MM.1S (cell line): ENCODE measurements around the gene SETD1A.

Experiments used
- DNase-seq: peaks from one replicate; pipeline ENCODE4 v3.0.0-alpha.2; 2015
- H2AFZ ChIP-seq: fragments of 300-600 bp; sonication (generic); 2 replicates; pipeline ENCODE4 v1.6.0; 2016; ENCODE audit warnings: antibody characterized with exemption, low read length
- H3F3A ChIP-seq: fragments of 300-600 bp; sonication (generic); 2 replicates; pipeline ENCODE4 v1.6.1; 2016; ENCODE audit warnings: mild to moderate bottlenecking, antibody characterized with exemption, low read length, moderate library complexity, mixed read lengths; ENCODE audit not compliant: insufficient read depth
- H3K27ac ChIP-seq: fragments of 300-600 bp; sonication (generic); 2 replicates; pipeline ENCODE4 v1.5.1; 2016; ENCODE audit warnings: mild to moderate bottlenecking, low read length
- H3K27me3 ChIP-seq: fragments of 300-600 bp; sonication (generic); replicated peaks from 2 replicates; pipeline ENCODE4 v1.6.0; 2016; ENCODE audit warnings: low read length; ENCODE audit not compliant: insufficient read depth
- H3K36me3 ChIP-seq: fragments of 300-600 bp; sonication (generic); replicated peaks from 2 replicates; pipeline ENCODE4 v1.6.1; 2016; ENCODE audit warnings: mild to moderate bottlenecking, low read length, mixed read lengths; ENCODE audit not compliant: insufficient read depth
- H3K4me1 ChIP-seq: fragments of 300-600 bp; sonication (generic); 2 replicates; pipeline ENCODE4 v1.6.1; 2016; ENCODE audit warnings: low read length, mixed read lengths
- H3K4me2 ChIP-seq: fragments of 300-600 bp; sonication (generic); 2 replicates; pipeline ENCODE4 v1.6.0; 2016; ENCODE audit warnings: low read depth, low read length
- H3K4me3 ChIP-seq: fragments of 300-600 bp; sonication (generic); 2 replicates; pipeline ENCODE4 v1.5.1; 2016; ENCODE audit warnings: low read length, mixed read lengths
- H3K79me2 ChIP-seq: fragments of 300-600 bp; sonication (generic); 2 replicates; pipeline ENCODE4 v1.6.1; 2016; ENCODE audit warnings: mixed run types, low read length, mixed read lengths
- H3K9ac ChIP-seq: fragments of 300-600 bp; sonication (generic); 2 replicates; pipeline ENCODE4 v1.6.1; 2016; ENCODE audit warnings: low read length, mixed read lengths
- H3K9me2 ChIP-seq: fragments of 300-600 bp; sonication (generic); replicated peaks from 2 replicates; pipeline ENCODE4 v1.6.1; 2016; ENCODE audit warnings: mild to moderate bottlenecking, low read length, mixed read lengths; ENCODE audit not compliant: insufficient read depth
- H3K9me3 ChIP-seq: fragments of 300-600 bp; sonication (generic); replicated peaks from 2 replicates; pipeline ENCODE4 v1.6.1; 2016; ENCODE audit warnings: mild to moderate bottlenecking, low read length, mixed read lengths; ENCODE audit not compliant: insufficient read depth
- H4K20me1 ChIP-seq: fragments of 300-600 bp; sonication (generic); 2 replicates; pipeline ENCODE4 v1.6.1; 2016; ENCODE audit warnings: mild to moderate bottlenecking, low read length, moderate library complexity, mixed read lengths; ENCODE audit not compliant: insufficient read depth
- CTCF ChIP-seq: fragments of 300-600 bp; sonication (generic); IDR thresholded peaks from 2 replicates; pipeline ENCODE4 v1.5.1; 2016; ENCODE audit warnings: antibody characterized with exemption, low read length, mixed read lengths
- EZH2 ChIP-seq: fragments of 300-600 bp; sonication (generic); optimal IDR thresholded peaks from 2 replicates; pipeline ENCODE3; 2017; ENCODE audit warnings: low read depth, mild to moderate bottlenecking, antibody characterized with exemption, low read length, mixed read lengths
- EZH2phosphoT487 ChIP-seq: fragments of 300-600 bp; sonication (generic); IDR thresholded peaks from 2 replicates; pipeline ENCODE4 v1.6.1; 2018; ENCODE audit warnings: antibody characterized with exemption, low read length

Gene SETD1A

DNA sequence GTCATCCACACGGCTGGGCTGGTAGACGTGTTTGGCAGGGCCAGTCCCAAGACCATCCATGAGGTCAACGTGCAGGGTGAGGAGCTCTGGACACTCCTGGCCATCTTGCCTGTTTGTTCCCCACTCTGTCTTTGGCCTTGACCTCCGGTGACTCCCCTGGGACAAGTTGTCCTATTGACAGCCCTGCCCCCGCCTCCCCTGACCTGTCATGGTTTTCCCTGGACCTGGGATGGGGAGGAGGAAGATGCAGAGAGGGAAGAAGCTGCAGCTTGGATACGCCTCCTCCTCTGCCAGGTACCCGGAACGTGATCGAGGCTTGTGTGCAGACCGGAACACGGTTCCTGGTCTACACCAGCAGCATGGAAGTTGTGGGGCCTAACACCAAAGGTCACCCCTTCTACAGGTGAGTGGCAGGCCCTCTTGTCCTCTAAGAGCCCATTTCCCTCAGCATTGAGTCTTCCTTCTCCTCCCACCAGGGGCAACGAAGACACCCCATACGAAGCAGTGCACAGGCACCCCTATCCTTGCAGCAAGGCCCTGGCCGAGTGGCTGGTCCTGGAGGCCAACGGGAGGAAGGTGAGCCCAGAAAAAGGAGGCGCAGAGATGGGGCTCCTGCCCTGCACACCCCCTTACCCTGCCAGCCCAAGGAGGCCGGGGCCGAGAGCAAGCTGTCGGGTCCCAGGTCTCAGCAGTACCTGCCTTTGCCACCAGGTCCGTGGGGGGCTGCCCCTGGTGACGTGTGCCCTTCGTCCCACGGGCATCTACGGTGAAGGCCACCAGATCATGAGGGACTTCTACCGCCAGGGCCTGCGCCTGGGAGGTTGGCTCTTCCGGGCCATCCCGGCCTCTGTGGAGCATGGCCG, 28.8 kb downstream of the SETD1A start:
- TF ChIP-seq CTCF (no peak), EZH2 (no peak), EZH2phosphoT487 (no peak)
- H3K4me2 ChIP-seq: no peak overlapping the region
- no peak overlapping the region for H3K9ac ChIP-seq
- H3K36me3 ChIP-seq: no peaks in the 10 kb centered on the region
- H3K4me1 ChIP-seq: no peaks in the 10 kb centered on the region
- no peaks in the 10 kb centered on the region for H3F3A ChIP-seq
- no peak overlapping the region for H2AFZ ChIP-seq
- no peaks in the 10 kb centered on the region for H3K79me2 ChIP-seq
- H3K27ac ChIP-seq: no peak overlapping the region
- no peak overlapping the region for H3K4me3 ChIP-seq
- no peak for DNase-seq
- H3K27me3 ChIP-seq: no peaks in the 10 kb centered on the region
- H3K9me2 ChIP-seq: no peaks in the 10 kb centered on the region
- no peaks in the 10 kb centered on the region for H4K20me1 ChIP-seq
- no peaks in the 10 kb centered on the region for H3K9me3 ChIP-seq

DNA sequence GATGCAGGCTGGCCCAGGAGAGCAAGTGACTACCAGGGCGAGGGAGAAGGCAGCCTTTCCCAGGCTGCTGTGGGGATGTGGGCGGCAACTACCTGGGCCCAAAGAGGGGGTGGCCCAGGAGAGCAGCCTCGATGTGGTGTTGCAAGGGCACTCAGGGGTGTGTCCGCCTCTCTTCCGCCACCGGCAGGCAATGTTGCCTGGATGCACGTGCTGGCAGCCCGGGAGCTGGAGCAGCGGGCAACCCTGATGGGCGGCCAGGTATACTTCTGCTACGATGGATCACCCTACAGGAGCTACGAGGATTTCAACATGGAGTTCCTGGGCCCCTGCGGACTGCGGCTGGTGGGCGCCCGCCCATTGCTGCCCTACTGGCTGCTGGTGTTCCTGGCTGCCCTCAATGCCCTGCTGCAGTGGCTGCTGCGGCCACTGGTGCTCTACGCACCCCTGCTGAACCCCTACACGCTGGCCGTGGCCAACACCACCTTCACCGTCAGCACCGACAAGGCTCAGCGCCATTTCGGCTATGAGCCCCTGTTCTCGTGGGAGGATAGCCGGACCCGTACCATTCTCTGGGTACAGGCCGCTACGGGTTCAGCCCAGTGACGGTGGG, 30.1 kb downstream of the SETD1A start:
- no peaks in the 10 kb centered on the region for H3K36me3 ChIP-seq
- no peaks in the 10 kb centered on the region for H3K9me2 ChIP-seq
- H3K9me3 ChIP-seq: no peaks in the 10 kb centered on the region
- no peak for TF ChIP-seq EZH2
- TF ChIP-seq EZH2phosphoT487: no peak
- no peak overlapping the region for H3K4me2 ChIP-seq
- H3K27ac ChIP-seq: no peak overlapping the region
- H2AFZ ChIP-seq: no peak overlapping the region
- no peak overlapping the region for H3K9ac ChIP-seq
- H3K4me1 ChIP-seq: no peaks in the 10 kb centered on the region
- H3K27me3 ChIP-seq: no peaks in the 10 kb centered on the region
- no peak overlapping the region for H3K4me3 ChIP-seq
- no peaks in the 10 kb centered on the region for H4K20me1 ChIP-seq
- H3K79me2 ChIP-seq: no peaks in the 10 kb centered on the region
- H3F3A ChIP-seq: no peaks in the 10 kb centered on the region
- no peak for DNase-seq

- no peaks in the 10 kb centered on the region for H3K9me3 ChIP-seq
These were observed 32.0 kb downstream of the SETD1A start for GRCh38 chr16:30989469-30990047.

More at GRCh38 chr16:30989469-30990047, 32.0 kb downstream of the SETD1A start:
- Histone ChIP-seq H3K79me2 (no peaks in the 10 kb centered on the region), H3K27ac (no peak overlapping the region), H3K4me1 (no peaks in the 10 kb centered on the region), H3F3A (no peaks in the 10 kb centered on the region), H3K4me3 (no peak overlapping the region), H3K9ac (no peak overlapping the region), H3K36me3 (no peaks in the 10 kb centered on the region), H3K27me3 (no peaks in the 10 kb centered on the region), H3K9me2 (no peaks in the 10 kb centered on the region), H4K20me1 (no peaks in the 10 kb centered on the region), H2AFZ (no peak overlapping the region), H3K4me2 (no peak overlapping the region)
- TF ChIP-seq EZH2phosphoT487 (no peak), CTCF (no peak), EZH2 (no peak)
- DNase-seq: no peak
